ENCODE data around the gene TAGLN2.
"Not testable (repeated sequence)": the region's sequence is repeated elsewhere in the genome, so short reads cannot be mapped to it uniquely, and the experiment has no call there.

Gene TAGLN2

GRCh38 chr1:159911326-159912070, 13.8 kb downstream of the TAGLN2 start:
- H3K4me3 ChIP-seq (replicated peaks; ENCODE audit: low read depth, low read length): no peak overlapping the region
- DNase-seq (ENCODE audit: extremely low read depth, low read depth): no peak
- TF ChIP-seq CTCF (IDR thresholded peaks at IDR 0.05; ENCODE audit: low read depth, low read length, missing control alignments): no peak

- H3K4me3 ChIP-seq (replicated peaks; ENCODE audit: low read depth, low read length): no peak overlapping the region
- DNase-seq (ENCODE audit: extremely low read depth, low read depth): no peak
- no peak for TF ChIP-seq CTCF (IDR thresholded peaks at IDR 0.05; ENCODE audit: low read depth, low read length, missing control alignments)
Measured at GRCh38 chr1:159908031-159908940, 17.0 kb downstream of the TAGLN2 start.

GRCh38 chr1:159906960-159907359, 18.3 kb downstream of the TAGLN2 start:
- H3K4me3 ChIP-seq (replicated peaks; ENCODE audit: low read depth, low read length): no peak overlapping the region
- TF ChIP-seq CTCF (IDR thresholded peaks at IDR 0.05; ENCODE audit: low read depth, low read length, missing control alignments): no peak
- DNase-seq (ENCODE audit: extremely low read depth, low read depth): no peak

GRCh38 chr1:159904036-159904435, 21.3 kb downstream of the TAGLN2 start:
- H3K4me3 ChIP-seq (replicated peaks; ENCODE audit: low read depth, low read length); DNase-seq (ENCODE audit: extremely low read depth, low read depth): not testable (repeated sequence)

- DNase-seq (ENCODE audit: extremely low read depth, low read depth): no peak
- no peak for TF ChIP-seq CTCF (IDR thresholded peaks at IDR 0.05; ENCODE audit: low read depth, low read length, missing control alignments)
- no peak overlapping the region for H3K4me3 ChIP-seq (replicated peaks; ENCODE audit: low read depth, low read length)
Measured at GRCh38 chr1:159902541-159902940, 22.8 kb downstream of the TAGLN2 start.

GRCh38 chr1:159900755-159901360, 24.4 kb downstream of the TAGLN2 start:
- TF ChIP-seq CTCF (IDR thresholded peaks at IDR 0.05; ENCODE audit: low read depth, low read length, missing control alignments): no peak
- no peak for DNase-seq (ENCODE audit: extremely low read depth, low read depth)
- H3K4me3 ChIP-seq (replicated peaks; ENCODE audit: low read depth, low read length): no peak overlapping the region
